GM10248 (cell line): Measurements from ENCODE around the gene RPS8.

Experiments used
- CTCF ChIA-PET: fragments of 300-600 bp; sonication (Branson Sonifier 250); formaldehyde crosslinking; extraction: SDS; loops from one replicate; lab custom pipeline; 2021; ENCODE audit warnings: antibody characterized with exemption; lab: Yijun Ruan, JAX
- POLR2A ChIA-PET: fragments of 350-650 bp; sonication (Branson Sonifier 250); formaldehyde crosslinking; extraction: SDS; loops from one replicate; lab custom pipeline; 2020; ENCODE audit warnings: antibody characterized with exemption; lab: Yijun Ruan, JAX
- DNase-seq: peaks from one replicate; pipeline ENCODE4 v3.0.0; 2012; ENCODE audit errors: extremely low spot score
- TF ChIP-seq, protein P1 (sequence below): IDR thresholded peaks from 2 replicates; pipeline ENCODE4 v1.5.1; 2012; ENCODE audit warnings: mild to moderate bottlenecking, low read depth; ENCODE audit errors: extremely low read depth, missing control alignments, control extremely low read depth

The RPS8 gene

DNA sequence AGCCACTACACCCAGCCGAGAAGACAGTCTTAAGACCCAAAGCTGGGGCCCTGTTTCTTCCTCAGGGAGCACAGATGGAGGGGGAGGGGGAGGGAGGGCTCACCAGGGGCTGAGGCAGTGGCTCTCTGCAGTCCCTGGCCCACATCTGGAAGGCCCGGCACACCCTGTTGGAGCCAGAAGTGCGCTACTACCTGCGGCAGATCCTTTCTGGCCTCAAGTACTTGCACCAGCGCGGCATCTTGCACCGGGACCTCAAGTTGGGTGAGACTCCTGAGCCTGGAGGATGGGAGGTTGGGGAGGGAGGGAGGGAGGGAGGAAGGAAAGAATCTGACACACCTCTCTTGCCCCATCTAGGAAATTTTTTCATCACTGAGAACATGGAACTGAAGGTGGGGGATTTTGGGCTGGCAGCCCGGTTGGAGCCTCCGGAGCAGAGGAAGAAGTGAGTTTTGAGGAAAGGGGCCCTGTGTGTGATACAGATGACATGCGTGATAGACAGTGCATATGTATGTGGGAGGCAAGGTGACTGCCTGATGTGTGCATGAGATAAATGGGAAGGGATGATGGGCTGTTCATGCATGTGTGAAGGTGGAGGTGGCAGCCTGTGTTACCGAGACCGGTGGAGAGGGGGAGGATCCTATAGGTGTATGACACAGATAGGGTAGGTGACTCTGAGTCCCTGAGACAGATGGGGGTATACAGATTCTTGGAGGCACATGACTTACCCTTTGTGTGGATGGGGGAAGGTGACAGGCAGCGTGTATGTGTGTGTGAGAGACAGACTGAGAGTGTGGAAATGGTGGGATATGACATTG, 26.4 kb downstream of the RPS8 start:
- CTCF ChIA-PET = interaction anchor here (1.1 to 5.9 kb wide), 10 partner anchors 7 to 499 kb away, joined by 3 to 98 read pairs (median 4); partner anchors contain the start of genes BEST4, BTBD19 and RPS8
- POLR2A ChIA-PET = interaction anchor here (0.5 to 2.3 kb wide), 5 partner anchors 7 to 26 kb away, joined by 5 to 57 read pairs (median 11); partner anchors contain the start of genes BTBD19 and RPS8
- DNase-seq = no peak
- TF ChIP-seq, protein P1, sequence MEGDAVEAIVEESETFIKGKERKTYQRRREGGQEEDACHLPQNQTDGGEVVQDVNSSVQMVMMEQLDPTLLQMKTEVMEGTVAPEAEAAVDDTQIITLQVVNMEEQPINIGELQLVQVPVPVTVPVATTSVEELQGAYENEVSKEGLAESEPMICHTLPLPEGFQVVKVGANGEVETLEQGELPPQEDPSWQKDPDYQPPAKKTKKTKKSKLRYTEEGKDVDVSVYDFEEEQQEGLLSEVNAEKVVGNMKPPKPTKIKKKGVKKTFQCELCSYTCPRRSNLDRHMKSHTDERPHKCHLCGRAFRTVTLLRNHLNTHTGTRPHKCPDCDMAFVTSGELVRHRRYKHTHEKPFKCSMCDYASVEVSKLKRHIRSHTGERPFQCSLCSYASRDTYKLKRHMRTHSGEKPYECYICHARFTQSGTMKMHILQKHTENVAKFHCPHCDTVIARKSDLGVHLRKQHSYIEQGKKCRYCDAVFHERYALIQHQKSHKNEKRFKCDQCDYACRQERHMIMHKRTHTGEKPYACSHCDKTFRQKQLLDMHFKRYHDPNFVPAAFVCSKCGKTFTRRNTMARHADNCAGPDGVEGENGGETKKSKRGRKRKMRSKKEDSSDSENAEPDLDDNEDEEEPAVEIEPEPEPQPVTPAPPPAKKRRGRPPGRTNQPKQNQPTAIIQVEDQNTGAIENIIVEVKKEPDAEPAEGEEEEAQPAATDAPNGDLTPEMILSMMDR = no peak

DNA sequence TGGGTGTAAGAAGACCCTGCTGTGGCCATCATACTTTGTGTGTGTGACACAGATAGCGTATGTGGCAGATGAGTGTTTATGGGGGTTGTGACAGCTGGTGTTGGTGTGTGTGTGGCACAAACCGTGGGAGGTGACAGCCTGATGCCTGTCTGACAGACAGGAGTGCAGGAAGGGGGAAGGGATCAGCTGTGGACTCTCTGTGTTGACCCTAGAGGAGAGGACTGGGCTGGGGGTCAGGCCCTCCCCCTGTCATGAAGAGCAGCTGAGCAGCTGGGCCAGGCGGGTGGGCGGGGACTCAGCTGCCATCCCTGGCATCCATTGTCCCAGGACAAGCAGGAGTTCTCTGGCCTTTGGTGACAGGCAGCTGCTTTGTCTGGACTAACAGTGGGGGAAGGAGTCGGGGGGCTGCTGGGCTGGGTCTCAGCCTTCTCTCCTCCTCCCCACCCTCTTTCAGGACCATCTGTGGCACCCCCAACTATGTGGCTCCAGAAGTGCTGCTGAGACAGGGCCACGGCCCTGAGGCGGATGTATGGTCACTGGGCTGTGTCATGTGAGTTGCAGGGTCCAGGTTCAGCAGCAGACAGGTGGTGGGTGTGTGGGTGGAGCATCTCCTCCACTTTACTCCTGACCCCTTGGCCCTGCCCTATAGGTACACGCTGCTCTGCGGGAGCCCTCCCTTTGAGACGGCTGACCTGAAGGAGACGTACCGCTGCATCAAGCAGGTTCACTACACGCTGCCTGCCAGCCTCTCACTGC, 27.1 kb downstream of the RPS8 start:
- DNase-seq = no peak
- ChIA-PET CTCF (interaction anchor here (1.1 to 1.5 kb wide), 4 partner anchors 9 to 17 kb away, joined by 3 to 4 read pairs (median 3); no protein-coding TSS in a partner anchor), POLR2A (interaction anchor here (0.5 to 1.1 kb wide), 2 partner anchors 14 to 16 kb away, joined by 5 to 6 read pairs; no protein-coding TSS in a partner anchor)
- TF ChIP-seq, protein P1 = no peak

DNA sequence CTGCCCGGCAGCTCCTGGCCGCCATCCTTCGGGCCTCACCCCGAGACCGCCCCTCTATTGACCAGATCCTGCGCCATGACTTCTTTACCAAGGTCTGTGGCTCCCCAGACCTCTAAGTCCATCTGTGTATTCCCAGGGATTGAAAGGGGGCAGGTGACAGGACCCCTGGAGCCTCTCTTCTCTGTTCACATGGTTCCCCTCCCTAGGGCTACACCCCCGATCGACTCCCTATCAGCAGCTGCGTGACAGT, 27.6 kb downstream of the RPS8 start:
- no peak for DNase-seq
- ChIA-PET POLR2A (no interaction called here), CTCF (interaction anchor here (1.1 to 1.5 kb wide), 4 partner anchors 10 to 17 kb away, joined by 3 to 4 read pairs (median 3); no protein-coding TSS in a partner anchor)
- TF ChIP-seq, protein P1 = no peak

DNA sequence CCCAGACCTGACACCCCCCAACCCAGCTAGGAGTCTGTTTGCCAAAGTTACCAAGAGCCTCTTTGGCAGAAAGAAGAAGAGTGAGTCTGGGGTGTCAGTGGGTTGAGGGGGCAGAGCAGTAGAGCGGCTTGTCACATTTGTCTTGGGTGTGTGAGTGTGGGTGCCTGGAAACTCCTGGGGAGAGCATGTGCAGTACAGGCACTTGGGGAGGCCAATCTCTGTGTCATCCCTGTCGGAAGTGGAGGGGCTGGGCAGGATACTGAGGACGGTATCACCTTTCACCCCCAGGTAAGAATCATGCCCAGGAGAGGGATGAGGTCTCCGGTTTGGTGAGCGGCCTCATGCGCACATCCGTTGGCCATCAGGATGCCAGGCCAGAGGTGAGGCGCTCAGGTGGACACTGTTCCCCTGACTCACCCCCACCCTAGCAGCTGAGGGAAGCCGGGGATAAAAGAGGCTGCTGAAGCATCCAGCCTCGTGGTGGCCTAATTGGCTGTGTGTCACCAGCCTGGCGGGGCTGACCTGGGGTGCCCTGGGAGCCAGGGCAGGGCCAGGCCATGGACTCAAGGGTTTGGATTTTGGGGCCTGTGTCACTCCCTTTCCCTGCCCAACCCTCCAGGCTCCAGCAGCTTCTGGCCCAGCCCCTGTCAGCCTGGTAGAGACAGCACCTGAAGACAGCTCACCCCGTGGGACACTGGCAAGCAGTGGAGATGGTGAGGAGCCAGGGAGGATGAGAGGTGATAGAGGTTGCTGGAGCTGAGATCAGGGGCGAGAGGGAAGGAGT, 28.2 kb downstream of the RPS8 start:
- POLR2A ChIA-PET = interaction anchor here (0.6 kb wide), 1 partner anchor 133 kb away, joined by 4 read pairs; no protein-coding TSS in a partner anchor
- CTCF ChIA-PET = interaction anchor here (1.2 to 1.5 kb wide), 3 partner anchors 11 to 18 kb away, joined by 3 to 4 read pairs (median 3); no protein-coding TSS in a partner anchor
- TF ChIP-seq, protein P1 = no peak
- no peak for DNase-seq

DNA sequence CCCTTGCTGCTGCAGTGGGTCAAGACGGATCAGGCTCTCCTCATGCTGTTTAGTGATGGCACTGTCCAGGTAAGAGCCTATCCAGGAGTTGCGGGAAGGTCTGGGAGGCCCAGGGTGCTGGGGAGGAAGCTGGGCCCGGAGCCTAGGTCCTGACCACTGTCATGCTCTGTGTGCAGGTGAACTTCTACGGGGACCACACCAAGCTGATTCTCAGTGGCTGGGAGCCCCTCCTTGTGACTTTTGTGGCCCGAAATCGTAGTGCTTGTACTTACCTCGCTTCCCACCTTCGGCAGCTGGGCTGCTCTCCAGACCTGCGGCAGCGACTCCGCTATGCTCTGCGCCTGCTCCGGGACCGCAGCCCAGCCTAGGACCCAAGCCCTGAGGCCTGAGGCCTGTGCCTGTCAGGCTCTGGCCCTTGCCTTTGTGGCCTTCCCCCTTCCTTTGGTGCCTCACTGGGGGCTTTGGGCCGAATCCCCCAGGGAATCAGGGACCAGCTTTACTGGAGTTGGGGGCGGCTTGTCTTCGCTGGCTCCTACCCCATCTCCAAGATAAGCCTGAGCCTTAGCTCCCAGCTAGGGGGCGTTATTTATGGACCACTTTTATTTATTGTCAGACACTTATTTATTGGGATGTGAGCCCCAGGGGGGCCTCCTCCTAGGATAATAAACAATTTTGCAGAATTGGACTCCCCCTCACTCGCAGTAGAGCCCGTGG, 30.1 kb downstream of the RPS8 start:
- TF ChIP-seq, protein P1 = no peak
- ChIA-PET POLR2A (interaction anchor here (0.6 to 7.7 kb wide), 7 partner anchors 9 to 498 kb away, joined by 3 to 120 read pairs (median 4); partner anchors contain the start of gene RPS8), CTCF (interaction anchor here (1.3 to 1.5 kb wide), 2 partner anchors 13 to 76 kb away, joined by 3 to 5 read pairs; no protein-coding TSS in a partner anchor)
- no peak for DNase-seq
